PC-3 (cell line): ENCODE measurements around the gene SEPHS1. TPM values are rescaled to one million over a fixed set of nuclear protein-coding genes. Genes with fewer than 3 reads are reported as not detected.
"Not testable (repeated sequence)": the region's sequence is repeated elsewhere in the genome, so short reads cannot be mapped to it uniquely, and the experiment has no call there.

Experiments
- ATAC-seq: fragments of 200-7000 bp; cut with Tn5 transposase; 2 replicates; pipeline ENCODE4 v1.9.1; 2020; ENCODE audit warnings: mild to moderate bottlenecking, moderate library complexity
- BruUV-seq: library from RNA; stranded (reverse); fragments of 400-500 nt; replicated peaks from 2 replicates; lab custom pipeline; 2021; lab: Mats Ljungman, UMichigan
- CTCF ChIA-PET: fragments of 300-600 bp; sonication (Branson Sonifier 250); formaldehyde crosslinking; loops from one replicate; lab custom pipeline; 2022; ENCODE audit warnings: antibody characterized with exemption; lab: Charles Lee
- POLR2A ChIA-PET: fragments of 300-600 bp; sonication (Branson Sonifier 250); formaldehyde crosslinking; loops from one replicate; lab custom pipeline; 2022; ENCODE audit warnings: antibody characterized with exemption; ENCODE audit not compliant: unreplicated experiment; lab: Charles Lee
- DNase-seq: peaks from one replicate; pipeline ENCODE4 v3.0.0-alpha.2; 2015
- H2AFZ ChIP-seq: fragments of 300-600 bp; sonication (generic); 2 replicates; pipeline ENCODE4 v1.6.0; 2016; ENCODE audit warnings: antibody characterized with exemption, low read length
- H3F3A ChIP-seq: fragments of 300-600 bp; sonication (generic); one replicate; pipeline ENCODE4 v1.6.0; 2017; ENCODE audit warnings: antibody characterized with exemption, low read length, control low read depth, mild to moderate bottlenecking; ENCODE audit not compliant: unreplicated experiment
- H3K27ac ChIP-seq: fragments of 300-600 bp; sonication (generic); 2 replicates; pipeline ENCODE4 v1.5.1; 2016; ENCODE audit warnings: mild to moderate bottlenecking, low read length
- H3K27me3 ChIP-seq: fragments of 300-600 bp; sonication (generic); 2 replicates; pipeline ENCODE4 v1.6.1; 2016; ENCODE audit warnings: low read length, mixed read lengths
- H3K36me3 ChIP-seq: fragments of 300-600 bp; sonication (generic); 2 replicates; pipeline ENCODE4 v1.6.1; 2016; ENCODE audit warnings: low read depth, mixed run types, low read length, mixed read lengths
- H3K4me1 ChIP-seq: fragments of 300-600 bp; sonication (generic); 2 replicates; pipeline ENCODE4 v1.5.1; 2016; ENCODE audit warnings: low read length; ENCODE audit not compliant: insufficient read depth
- H3K4me2 ChIP-seq: fragments of 300-600 bp; sonication (generic); 2 replicates; pipeline ENCODE4 v1.6.0; 2016; ENCODE audit warnings: low read length
- H3K4me3 ChIP-seq: fragments of 300-600 bp; sonication (generic); 2 replicates; pipeline ENCODE4 v1.5.1; 2016; ENCODE audit warnings: mild to moderate bottlenecking, low read length, mixed read lengths
- H3K79me2 ChIP-seq: fragments of 300-600 bp; sonication (generic); 2 replicates; pipeline ENCODE4 v1.6.1; 2017; ENCODE audit warnings: low read length, mixed read lengths
- H3K9ac ChIP-seq: fragments of 300-600 bp; sonication (generic); 2 replicates; pipeline ENCODE4 v1.6.0; 2016; ENCODE audit warnings: mild to moderate bottlenecking, low read length
- H3K9me2 ChIP-seq: fragments of 300-600 bp; sonication (generic); replicated peaks from 2 replicates; pipeline ENCODE4 v1.6.1; 2016; ENCODE audit warnings: mixed run types, low read length, mixed read lengths
- H3K9me3 ChIP-seq: fragments of 300-600 bp; sonication (generic); 2 replicates; pipeline ENCODE4 v1.6.1; 2016; ENCODE audit warnings: low read length, mixed read lengths
- H4K20me1 ChIP-seq: fragments of 300-600 bp; sonication (generic); 2 replicates; pipeline ENCODE4 v1.6.1; 2016; ENCODE audit warnings: low read length, mixed read lengths
- EZH2 ChIP-seq: fragments of 300-600 bp; sonication (generic); IDR thresholded peaks from one replicate; pipeline ENCODE4 v1.6.1; 2017; ENCODE audit warnings: antibody characterized with exemption, mild to moderate bottlenecking, low read length; ENCODE audit not compliant: unreplicated experiment
- EZH2phosphoT487 ChIP-seq: fragments of 300-600 bp; sonication (generic); IDR thresholded peaks from 2 replicates; pipeline ENCODE4 v1.6.1; 2018; ENCODE audit warnings: mild to moderate bottlenecking, antibody characterized with exemption, low read length, borderline replicate concordance
- intact Hi-C: fragments of 100-400 bp; cut with micrococcal nuclease; formaldehyde crosslinking; loops from 2 replicates; pipeline ENCODE4 v1.9.0; 2023
- total RNA-seq: library from RNA; depleted of rRNA; stranded (reverse); fragments of >200 nt; gene quantifications from 2 replicates; pipeline ENCODE4 v1.2.3, GENCODE V29; 2014
- TF ChIP-seq, protein P1 (sequence below): fragments of 300-600 bp; sonication (generic); conservative IDR thresholded peaks from 2 replicates; pipeline ENCODE4 v1.5.1; 2017; ENCODE audit warnings: antibody characterized with exemption, low read depth, mild to moderate bottlenecking, low read length

SEPHS1 gene
- total RNA-seq, 1 experiment from 2014 or later, result 42.5 TPM

DNA sequence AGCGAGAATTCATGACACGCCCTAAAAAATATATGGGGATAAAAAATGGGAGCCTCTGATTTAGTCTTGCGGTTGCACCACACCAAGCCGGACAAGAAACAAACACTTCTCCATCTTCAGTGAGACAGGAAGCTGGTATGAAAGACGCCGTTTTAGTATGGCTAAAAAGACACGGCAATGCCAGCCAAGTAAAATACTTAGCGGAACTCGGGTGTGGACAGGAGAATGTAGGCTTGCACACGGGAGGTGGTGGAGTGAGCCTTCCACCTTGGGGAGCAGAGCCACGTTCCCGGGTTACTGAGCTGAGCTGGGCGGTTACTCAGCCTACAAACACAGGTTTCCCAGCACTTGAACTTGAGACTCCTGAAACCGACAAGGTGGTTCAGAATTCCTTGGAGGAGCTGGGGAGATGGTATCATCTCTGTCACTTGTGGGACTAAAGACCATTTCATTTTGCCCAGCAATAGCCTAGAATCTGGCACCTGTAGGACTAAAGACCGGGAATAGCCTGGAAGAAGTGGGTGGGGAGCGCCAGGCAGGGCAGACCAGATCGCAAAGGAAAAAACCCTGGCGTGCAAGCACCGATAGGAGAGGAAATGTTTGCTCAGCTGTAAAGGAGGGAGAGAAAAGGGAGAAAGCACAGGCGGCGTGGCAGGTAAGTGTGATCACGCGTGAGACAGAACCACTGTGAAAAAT lies 34.8 kb upstream of the SEPHS1 start:
- DNase-seq, result peak; percentile 28
- POLR2A ChIA-PET, result no interaction called here
- peak overlapping the region; percentile 90 for H2AFZ ChIP-seq

DNA sequence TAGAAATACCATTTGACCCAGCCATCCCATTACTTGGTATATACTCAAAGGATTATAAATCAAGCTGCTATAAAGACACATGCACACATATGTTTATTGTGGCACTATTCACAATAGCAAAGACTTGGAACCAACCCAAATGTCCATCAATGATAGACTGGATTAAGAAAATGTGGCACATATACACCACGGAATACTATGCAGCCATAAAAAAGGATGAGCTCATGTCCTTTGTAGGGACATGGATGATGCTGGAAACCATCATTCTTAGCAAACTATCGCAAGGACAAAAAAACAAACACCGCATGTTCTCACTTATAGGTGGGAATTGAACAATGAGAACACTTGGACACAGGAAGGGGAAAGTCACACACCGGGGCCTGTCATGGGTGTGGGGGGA lies 31.0 kb upstream of the SEPHS1 start:
- POLR2A ChIA-PET, H3F3A ChIP-seq, H3K9me3 ChIP-seq, H4K20me1 ChIP-seq, H3K4me1 ChIP-seq, CTCF ChIA-PET, H3K9me2 ChIP-seq, H3K4me3 ChIP-seq, H3K9ac ChIP-seq, ATAC-seq, H3K27ac ChIP-seq, H3K79me2 ChIP-seq, H3K36me3 ChIP-seq, H3K4me2 ChIP-seq, DNase-seq, intact Hi-C loops, H2AFZ ChIP-seq, BruUV-seq, H3K27me3 ChIP-seq: not testable (repeated sequence)

More for the DNA sequence above, 34.8 kb upstream of the SEPHS1 start:
- Histone ChIP-seq H4K20me1 (no peaks in the 10 kb centered on the region), H3K36me3 (no peaks in the 10 kb centered on the region), H3K9ac (peak overlapping the region; percentile 15; the same call in 1 of the 2 replicates), H3K4me1 (no peaks in the 10 kb centered on the region), H3K9me2 (no peaks in the 10 kb centered on the region), H3K79me2 (no peaks in the 10 kb centered on the region), H3K9me3 (no peaks in the 10 kb centered on the region), H3K27me3 (no peaks in the 10 kb centered on the region), H3F3A (no peaks in the 10 kb centered on the region), H3K27ac (peak overlapping the region; percentile 48), H3K4me3 (peak overlapping the region; percentile 72), H3K4me2 (peak overlapping the region; percentile 95)
- TSS peak; percentile 82 for BruUV-seq
- ATAC-seq, result peak; percentile 76
- intact Hi-C loops, result no loop called here
- CTCF ChIA-PET, result no interaction called here
- TF ChIP-seq EZH2phosphoT487, result no peak
- TF ChIP-seq EZH2, result no peak
- TF ChIP-seq, protein P1, sequence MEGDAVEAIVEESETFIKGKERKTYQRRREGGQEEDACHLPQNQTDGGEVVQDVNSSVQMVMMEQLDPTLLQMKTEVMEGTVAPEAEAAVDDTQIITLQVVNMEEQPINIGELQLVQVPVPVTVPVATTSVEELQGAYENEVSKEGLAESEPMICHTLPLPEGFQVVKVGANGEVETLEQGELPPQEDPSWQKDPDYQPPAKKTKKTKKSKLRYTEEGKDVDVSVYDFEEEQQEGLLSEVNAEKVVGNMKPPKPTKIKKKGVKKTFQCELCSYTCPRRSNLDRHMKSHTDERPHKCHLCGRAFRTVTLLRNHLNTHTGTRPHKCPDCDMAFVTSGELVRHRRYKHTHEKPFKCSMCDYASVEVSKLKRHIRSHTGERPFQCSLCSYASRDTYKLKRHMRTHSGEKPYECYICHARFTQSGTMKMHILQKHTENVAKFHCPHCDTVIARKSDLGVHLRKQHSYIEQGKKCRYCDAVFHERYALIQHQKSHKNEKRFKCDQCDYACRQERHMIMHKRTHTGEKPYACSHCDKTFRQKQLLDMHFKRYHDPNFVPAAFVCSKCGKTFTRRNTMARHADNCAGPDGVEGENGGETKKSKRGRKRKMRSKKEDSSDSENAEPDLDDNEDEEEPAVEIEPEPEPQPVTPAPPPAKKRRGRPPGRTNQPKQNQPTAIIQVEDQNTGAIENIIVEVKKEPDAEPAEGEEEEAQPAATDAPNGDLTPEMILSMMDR, result no peak

DNA sequence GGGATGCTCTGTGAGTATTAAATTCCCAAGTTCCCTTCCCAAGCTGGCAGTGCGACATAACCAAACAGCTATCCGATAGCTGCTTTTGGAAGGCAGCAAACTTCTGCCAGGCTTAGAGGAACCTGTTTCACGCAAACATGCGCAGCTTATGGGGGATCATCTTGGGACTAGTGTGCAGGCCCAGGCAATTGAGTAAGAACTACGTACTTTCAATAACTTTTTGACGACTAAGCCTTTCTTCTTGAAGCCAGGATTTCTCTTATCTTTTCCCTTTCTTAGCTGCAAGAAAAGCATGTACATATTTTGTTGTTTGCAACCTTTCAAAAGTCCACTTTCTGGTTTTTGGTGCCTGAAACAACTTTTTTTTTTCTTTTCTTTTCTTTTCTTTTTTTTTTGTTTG lies 28.7 kb upstream of the SEPHS1 start:
- ATAC-seq (no peak), DNase-seq (no peak)
- no peaks in the 10 kb centered on the region for H4K20me1 ChIP-seq
- H2AFZ ChIP-seq, result no peak overlapping the region
- no peaks in the 10 kb centered on the region for H3F3A ChIP-seq
- no peak overlapping the region for H3K9ac ChIP-seq
- CTCF ChIA-PET, result no interaction called here
- BruUV-seq, result no TSS peak
- TF ChIP-seq, protein P1, result no peak
- no peak for TF ChIP-seq EZH2phosphoT487
- TF ChIP-seq EZH2, result no peak
- no peaks in the 10 kb centered on the region for H3K27me3 ChIP-seq
- no peak overlapping the region for H3K27ac ChIP-seq
- no peaks in the 10 kb centered on the region for H3K79me2 ChIP-seq
- no peaks in the 10 kb centered on the region; the same call in 1 of the 2 replicates for H3K36me3 ChIP-seq
- H3K4me1 ChIP-seq, result no peaks in the 10 kb centered on the region
- H3K4me3 ChIP-seq, result no peak overlapping the region
- H3K9me3 ChIP-seq, result no peaks in the 10 kb centered on the region
- no peaks in the 10 kb centered on the region for H3K9me2 ChIP-seq
- POLR2A ChIA-PET, result no interaction called here
- H3K4me2 ChIP-seq, result no peak overlapping the region
- intact Hi-C loops, result no loop called here
